ENCODE results near the gene NTMT1.

NTMT1 gene

DNA sequence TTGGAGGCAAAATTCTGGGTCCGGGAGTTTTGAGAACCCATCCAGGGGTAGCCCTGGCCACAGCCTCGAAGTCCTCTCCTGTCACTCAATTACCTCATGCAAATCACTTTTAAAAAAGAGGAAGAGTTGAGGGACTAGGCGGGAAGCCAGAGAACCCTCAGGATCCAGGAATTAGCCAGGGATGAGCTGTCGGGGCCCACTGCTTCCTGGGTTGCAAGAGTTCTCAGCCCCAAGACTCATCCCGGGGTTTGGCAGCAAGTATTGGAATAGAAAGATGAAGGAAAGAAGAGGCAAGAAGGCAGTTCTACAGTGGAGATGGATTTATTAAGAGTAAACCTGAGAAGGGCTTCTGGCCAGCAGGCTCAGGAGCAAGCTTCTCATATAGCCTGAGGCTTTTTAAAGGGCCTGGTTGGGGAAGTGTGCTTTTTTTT is 30.6 kb upstream of the NTMT1 start:
- Histone ChIP-seq H4K20me1 (no peaks in the 10 kb centered on the region), H3K27ac (peak overlapping the region in 5 of 11 experiments; percentile 3 to 45 (median 29); a peak in 6 of 22 replicates), H3K4me1 (peaks cover 42 to 78% (median 70%) of the 10 kb centered on the region in 10 experiments), H3K9ac (no peak overlapping the region; a peak in 3 of 22 replicates), H3K36me3 (no peaks in the 10 kb centered on the region), H3K27me3 (peaks cover 0 to 16% (median 5%) of the 10 kb centered on the region in 11 experiments; a peak in 11 of 22 replicates), H3K9me3 (replicated peaks in 1 of 11) (no peaks in the 10 kb centered on the region), H3K4me3 (no peak overlapping the region), H3K4me2 (peak overlapping the region; percentile 84 to 99 (median 98))
- TF ChIP-seq Cebpa-rat (IDR thresholded peaks at IDR 0.05), result no peak

DNA sequence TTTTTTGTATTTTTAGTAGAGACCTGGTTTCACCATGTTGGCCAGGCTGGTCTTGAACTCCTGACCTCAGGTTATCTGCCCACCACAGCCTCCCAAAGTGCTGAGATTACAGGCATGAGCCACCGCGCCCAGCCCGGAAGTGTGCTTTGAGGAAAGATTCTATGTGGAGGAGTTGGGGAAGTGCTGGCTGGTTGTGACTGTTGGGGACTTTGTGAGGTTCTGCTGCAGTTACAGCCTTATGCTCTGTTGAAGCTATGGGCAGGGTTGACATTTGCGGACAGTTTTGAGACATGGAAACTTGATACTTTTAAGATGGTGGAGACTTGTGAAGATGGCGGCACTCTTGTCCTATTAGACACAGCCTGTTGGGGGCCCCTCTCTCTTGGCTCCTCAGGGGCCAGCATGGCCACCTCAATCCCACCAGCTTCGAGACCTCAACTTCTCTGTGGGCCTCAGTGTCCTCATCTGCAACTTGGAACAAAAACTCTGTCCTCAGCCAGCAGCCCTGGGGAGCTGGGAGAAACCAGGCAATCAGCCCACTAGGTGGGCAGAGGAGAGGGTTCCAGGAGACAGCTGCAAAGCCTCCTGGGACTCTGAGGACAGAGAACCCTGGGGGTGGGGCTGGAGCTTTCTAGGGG is 29.9 kb upstream of the NTMT1 start:
- Histone ChIP-seq H3K27me3 (peaks cover 0 to 16% (median 5%) of the 10 kb centered on the region in 11 experiments; a peak in 11 of 22 replicates), H3K4me1 (peaks cover 42 to 80% (median 76%) of the 10 kb centered on the region in 10 experiments), H3K27ac (peak overlapping the region in 8 of 11 experiments; percentile 3 to 45 (median 24); a peak in 7 of 22 replicates), H3K4me3 (no peak overlapping the region), H4K20me1 (no peaks in the 10 kb centered on the region), H3K36me3 (no peaks in the 10 kb centered on the region), H3K9me3 (replicated peaks in 1 of 11) (no peaks in the 10 kb centered on the region), H3K9ac (peak overlapping the region in 4 of 11 experiments; percentile 2 to 24 (median 7); a peak in 3 of 22 replicates), H3K4me2 (peak overlapping the region; percentile 84 to 99 (median 98))
- no peak for TF ChIP-seq Cebpa-rat (IDR thresholded peaks at IDR 0.05)

DNA sequence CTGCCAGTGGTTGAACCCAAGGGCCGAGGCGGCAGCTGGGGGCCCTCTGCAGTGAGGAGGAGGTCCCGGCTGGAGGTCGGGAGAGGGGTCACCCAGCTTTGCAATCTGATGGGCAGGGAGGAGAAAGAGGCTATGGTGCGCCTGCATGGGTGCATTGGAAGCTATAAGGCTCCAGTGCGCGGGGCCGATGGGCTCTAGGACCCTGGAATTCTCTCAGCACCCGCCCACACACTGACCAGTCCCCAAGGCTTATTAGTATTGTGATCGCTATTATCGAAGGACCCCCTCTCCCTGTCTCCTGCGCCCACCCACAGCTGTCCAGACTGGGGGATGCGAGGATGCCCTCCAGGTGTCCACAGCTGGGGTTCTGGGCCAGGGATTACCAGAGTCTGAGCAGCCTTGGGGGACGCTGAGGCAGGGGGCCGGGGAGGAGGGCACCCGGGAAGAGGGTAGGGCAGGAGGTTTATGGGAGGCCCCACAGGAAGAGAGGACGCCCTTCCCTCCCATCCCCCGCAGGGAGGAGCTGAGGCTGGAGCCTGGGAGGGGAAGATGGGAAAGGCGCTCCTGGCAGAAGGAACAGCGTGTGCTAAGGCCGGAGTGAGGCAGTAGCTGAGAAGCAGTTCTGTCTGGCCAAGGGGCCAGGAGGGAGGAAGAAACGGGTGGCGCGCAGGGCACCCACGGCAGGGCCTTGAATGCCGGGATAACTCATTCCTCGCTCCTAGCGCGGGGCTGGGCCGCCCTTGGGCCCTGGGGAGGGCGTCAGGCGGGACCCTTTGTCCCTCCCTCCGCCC is 29.2 kb upstream of the NTMT1 start:
- Histone ChIP-seq H3K4me2 (peak overlapping the region; percentile 84 to 99 (median 98)), H3K27ac (peak overlapping the region in 7 of 11 experiments; percentile 3 to 45 (median 29); a peak in 7 of 22 replicates), H3K9me3 (replicated peaks in 1 of 11) (no peaks in the 10 kb centered on the region), H3K4me3 (no peak overlapping the region; a peak in 1 of 20 replicates), H3K36me3 (no peaks in the 10 kb centered on the region), H3K4me1 (peaks cover 42 to 83% (median 77%) of the 10 kb centered on the region in 10 experiments), H3K27me3 (peaks cover 0 to 16% (median 5%) of the 10 kb centered on the region in 11 experiments; a peak in 11 of 22 replicates), H4K20me1 (no peaks in the 10 kb centered on the region), H3K9ac (peak overlapping the region in 6 of 11 experiments; percentile 5 to 60 (median 26); a peak in 4 of 22 replicates)
- no peak for TF ChIP-seq Cebpa-rat (IDR thresholded peaks at IDR 0.05)

DNA sequence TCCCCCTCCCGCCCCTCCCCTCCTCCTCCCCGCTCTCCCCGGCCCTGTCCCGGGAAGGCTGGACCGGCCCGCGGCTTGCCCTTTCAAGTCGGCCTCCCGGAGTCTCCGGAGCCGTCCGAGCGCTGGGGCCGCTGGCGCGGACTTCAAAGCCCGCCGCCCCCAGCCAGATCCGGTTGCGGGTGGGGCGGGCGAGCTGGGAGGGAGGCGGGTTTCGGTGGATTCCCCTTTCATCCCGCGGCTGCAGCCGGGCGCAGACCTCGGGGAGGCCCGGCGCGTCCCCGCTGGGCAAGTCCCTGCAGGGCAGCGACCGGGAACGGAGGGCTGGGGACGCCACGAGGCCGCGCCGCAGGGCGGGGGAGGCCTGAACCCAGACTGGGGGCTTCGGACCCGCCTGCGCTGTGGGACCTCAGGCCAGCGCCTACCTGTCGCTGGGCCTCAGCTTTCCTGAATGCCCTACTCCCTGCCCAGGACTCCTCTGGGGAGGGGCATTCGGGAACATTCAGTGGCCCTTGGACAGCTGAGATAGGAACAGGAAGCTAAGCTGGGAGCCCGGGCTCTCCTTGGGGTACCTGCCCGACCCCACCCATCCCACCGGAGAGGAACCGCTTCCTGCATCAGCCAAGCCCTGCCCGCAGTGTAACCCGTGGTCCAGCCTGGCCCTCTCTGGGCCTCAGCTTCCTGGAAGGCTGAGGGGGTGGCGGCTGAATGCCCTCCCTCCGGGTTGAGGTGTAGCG is 28.4 kb upstream of the NTMT1 start:
- peak overlapping the region; percentile 84 to 99 (median 98) for H3K4me2 ChIP-seq
- H3K4me3 ChIP-seq, result peak overlapping the region; percentile 32 to 61 (median 46); a peak in 19 of 20 replicates
- no peaks in the 10 kb centered on the region for H3K9me3 ChIP-seq (replicated peaks in 1 of 11)
- no peaks in the 10 kb centered on the region for H4K20me1 ChIP-seq
- H3K36me3 ChIP-seq, result no peaks in the 10 kb centered on the region
- H3K27me3 ChIP-seq, result peaks cover 0 to 16% (median 5%) of the 10 kb centered on the region in 11 experiments; a peak in 11 of 22 replicates
- peak overlapping the region; percentile 57 to 78 (median 67) for H3K9ac ChIP-seq
- H3K27ac ChIP-seq, result peak overlapping the region; percentile 48 to 73 (median 63); a peak in 21 of 22 replicates
- H3K4me1 ChIP-seq, result peaks cover 49 to 91% (median 85%) of the 10 kb centered on the region in 10 experiments
- TF ChIP-seq Cebpa-rat (IDR thresholded peaks at IDR 0.05), result no peak

DNA sequence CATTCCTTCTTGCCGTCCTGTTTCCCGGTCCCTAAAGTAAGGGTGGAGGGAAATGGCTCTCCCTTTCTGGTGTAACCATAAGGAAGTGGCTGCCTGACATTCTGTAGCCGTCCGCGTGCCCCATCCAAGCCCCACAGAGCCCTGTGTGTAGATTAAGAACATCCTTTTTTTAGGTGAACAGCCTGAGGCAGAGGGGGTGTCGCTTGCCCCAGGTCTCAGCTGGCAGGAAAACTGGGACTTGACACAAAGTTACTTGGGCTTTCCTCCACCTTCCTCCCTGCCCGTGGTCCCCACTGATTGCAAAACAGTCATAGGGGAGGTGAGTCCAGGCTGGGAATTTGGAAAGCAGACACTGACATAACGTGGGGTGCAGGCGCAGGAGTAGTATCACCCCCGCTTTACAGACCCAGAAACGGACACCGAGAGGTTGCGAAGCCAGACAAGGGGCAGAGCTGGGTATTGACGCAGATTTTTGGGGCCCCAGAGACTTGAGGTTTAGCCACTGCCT is 27.8 kb upstream of the NTMT1 start:
- Histone ChIP-seq H3K9me3 (replicated peaks in 1 of 11) (no peaks in the 10 kb centered on the region), H3K27me3 (peaks cover 0 to 16% (median 5%) of the 10 kb centered on the region in 11 experiments; a peak in 11 of 22 replicates), H3K4me3 (peak overlapping the region in 9 of 10 experiments; percentile 32 to 61 (median 49); a peak in 12 of 20 replicates), H3K27ac (peak overlapping the region; percentile 48 to 73 (median 63); a peak in 20 of 22 replicates), H3K9ac (peak overlapping the region in 10 of 11 experiments; percentile 57 to 78 (median 66); a peak in 20 of 22 replicates), H3K4me1 (peaks cover 55 to 94% (median 89%) of the 10 kb centered on the region in 10 experiments), H3K36me3 (no peaks in the 10 kb centered on the region), H3K4me2 (peak overlapping the region; percentile 84 to 99 (median 98)), H4K20me1 (no peaks in the 10 kb centered on the region)
- TF ChIP-seq Cebpa-rat (IDR thresholded peaks at IDR 0.05), result 0 out of 22 replicates have a peak, but pooled peaks of 1 of the 11 experiments have one; percentile 48

DNA sequence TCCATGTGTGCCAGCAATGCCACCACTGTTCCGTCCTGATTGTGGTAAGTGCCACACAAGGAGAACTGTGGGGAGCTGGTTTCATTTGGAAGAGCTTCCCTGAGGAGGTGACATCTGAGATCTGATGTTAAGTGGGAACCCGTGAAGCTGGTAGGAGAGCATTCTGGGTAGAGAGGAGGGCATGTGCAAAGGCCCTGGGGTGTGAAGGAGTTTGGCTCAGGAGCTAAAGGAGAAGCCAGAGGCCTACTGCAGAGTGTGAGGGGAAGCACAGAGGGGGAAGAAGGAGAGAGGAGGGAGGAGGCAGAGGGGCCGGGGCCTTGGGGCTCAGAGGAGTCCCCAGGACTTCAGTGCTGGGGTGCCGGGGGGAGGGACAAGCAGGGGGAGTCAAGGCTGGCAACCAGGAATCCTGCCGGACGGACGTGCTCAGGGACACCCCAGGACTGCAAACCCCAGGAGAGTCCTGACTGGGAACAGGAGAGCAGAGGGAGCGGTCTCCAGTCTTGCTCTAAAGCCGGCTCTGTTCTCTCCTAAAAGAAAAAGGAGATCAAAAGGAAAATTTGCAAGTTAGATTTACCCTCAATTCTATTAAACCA is 24.8 kb upstream of the NTMT1 start:
- no peak for TF ChIP-seq Cebpa-rat (IDR thresholded peaks at IDR 0.05)
- H3K4me1 ChIP-seq, result peaks cover 41 to 94% (median 89%) of the 10 kb centered on the region in 10 experiments

DNA sequence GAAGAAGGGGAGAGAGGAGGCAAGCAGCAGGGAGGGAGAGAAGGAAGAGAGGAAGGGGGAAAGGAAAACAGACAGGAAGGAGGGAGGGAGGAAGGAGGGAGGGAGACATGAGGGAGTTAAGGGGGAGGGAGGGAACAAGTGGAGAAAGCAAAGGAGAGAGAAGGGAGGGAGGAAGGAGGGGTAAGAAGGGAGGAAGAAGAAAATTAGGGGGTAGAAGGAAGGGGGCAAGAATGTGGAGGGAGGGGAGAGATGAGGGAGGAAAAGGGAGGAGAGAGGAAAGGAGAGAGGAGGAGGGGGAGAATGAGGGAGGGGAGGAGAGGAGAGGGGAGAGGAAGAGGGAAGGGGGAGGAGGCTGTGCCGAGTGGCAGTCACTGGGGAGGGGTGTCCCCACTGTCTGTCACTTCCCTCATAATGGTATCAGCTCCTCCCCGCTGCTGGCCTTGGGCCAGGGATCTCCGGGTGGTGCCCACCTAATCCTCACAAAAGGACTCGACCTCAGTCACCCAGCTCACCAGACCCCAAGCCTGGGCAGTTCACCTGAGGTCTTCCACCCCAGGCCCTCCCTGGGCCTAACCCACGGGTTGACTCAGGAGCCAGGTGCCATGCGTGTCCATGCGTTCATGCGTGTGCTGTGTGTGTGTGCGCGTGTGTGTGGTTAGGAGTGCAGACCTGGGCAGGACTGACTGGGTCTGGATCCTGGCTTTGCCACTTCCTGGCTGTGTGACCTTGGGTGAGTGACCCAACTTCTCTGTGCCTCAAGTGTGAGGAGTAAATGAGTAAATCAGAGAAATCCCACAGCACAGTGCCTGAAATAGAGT is 23.2 kb upstream of the NTMT1 start:
- peak overlapping the region in 8 of 11 experiments; percentile 6 to 49 (median 34); a peak in 9 of 22 replicates for H3K9ac ChIP-seq
- H3K4me1 ChIP-seq, result peaks cover 43 to 94% (median 89%) of the 10 kb centered on the region in 10 experiments
- TF ChIP-seq Cebpa-rat (IDR thresholded peaks at IDR 0.05), result no peak
- no peaks in the 10 kb centered on the region for H3K36me3 ChIP-seq
- H3K4me2 ChIP-seq, result peak overlapping the region; percentile 64 to 92 (median 80)
- H4K20me1 ChIP-seq, result no peaks in the 10 kb centered on the region
- 0 out of 20 replicates have a peak overlapping the region, but pooled peaks of 1 of the 10 experiments have one; percentile 13 for H3K4me3 ChIP-seq
- H3K27me3 ChIP-seq, result peaks cover 0 to 5% (median 0%) of the 10 kb centered on the region in 11 experiments; a peak in 3 of 22 replicates
- no peaks in the 10 kb centered on the region for H3K9me3 ChIP-seq (replicated peaks in 1 of 11)
- peak overlapping the region in 7 of 11 experiments; percentile 30 to 64 (median 48); a peak in 13 of 22 replicates for H3K27ac ChIP-seq

More for the DNA sequence above, 24.8 kb upstream of the NTMT1 start:
- Histone ChIP-seq H3K36me3 (no peaks in the 10 kb centered on the region), H3K4me2 (peak overlapping the region in 5 of 11 experiments; percentile 26 to 99 (median 51); a peak in 4 of 22 replicates), H3K9me3 (replicated peaks in 1 of 11) (no peaks in the 10 kb centered on the region), H3K27me3 (peaks cover 0 to 16% (median 5%) of the 10 kb centered on the region in 11 experiments; a peak in 11 of 22 replicates), H3K9ac (no peak overlapping the region), H4K20me1 (no peaks in the 10 kb centered on the region), H3K4me3 (no peak overlapping the region), H3K27ac (no peak overlapping the region)
